ENCODE measurements around the gene MRPL37. TPM values are rescaled to one million over a fixed set of nuclear protein-coding genes. Genes with fewer than 3 reads are reported as not detected.

The MRPL37 gene
- total and polyA plus RNA-seq, 7 donors, result 68.9 to 109 (median 100) TPM

DNA sequence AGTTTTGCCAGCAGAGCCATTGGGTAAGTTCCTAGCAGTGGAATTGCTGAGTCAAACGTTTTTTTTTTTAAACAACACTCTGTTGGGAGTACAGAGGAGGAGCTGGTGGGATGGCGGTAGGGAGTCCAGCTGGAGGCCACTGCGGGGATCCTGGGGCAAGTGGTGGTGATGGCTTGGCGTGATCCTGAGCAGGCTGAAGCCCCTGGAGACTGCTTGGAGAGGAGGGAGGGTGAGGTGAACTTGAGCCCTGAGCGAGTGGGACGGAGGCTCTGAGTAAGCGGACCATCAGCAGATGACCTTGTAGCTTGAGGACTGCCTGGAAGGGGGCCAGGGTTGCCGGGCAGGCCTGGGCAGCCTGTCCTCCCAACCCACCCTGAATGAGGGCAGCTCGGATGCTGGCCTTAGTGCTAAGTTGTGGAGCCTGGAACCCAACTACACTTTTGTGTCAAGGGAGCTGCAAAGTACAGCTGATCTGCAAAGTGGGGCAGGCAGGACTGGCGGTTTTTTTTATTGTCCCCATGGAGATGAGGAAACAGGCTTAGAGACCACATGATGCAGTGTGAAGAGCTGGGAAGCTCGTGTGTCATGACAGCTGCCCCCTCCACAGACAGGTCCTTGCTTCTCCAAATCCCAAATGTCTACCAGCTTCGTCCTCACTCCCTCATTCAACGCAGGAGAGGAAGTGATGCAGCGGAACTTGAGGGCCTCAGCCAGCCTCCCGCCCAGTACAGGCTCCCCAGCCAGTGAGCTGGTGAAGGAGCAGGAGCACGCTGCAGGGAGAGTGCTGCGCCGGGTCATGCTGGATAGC is 20.2 kb downstream of the MRPL37 start:
- 15 to 25% (median 21%) methylated on average over 18 of the region's 18 CpGs for WGBS, 3 donors
- peaks cover 20% of the 10 kb centered on the region for H3K4me1 ChIP-seq
- H3K4me3 ChIP-seq, result no peak overlapping the region
- TF ChIP-seq, protein P1, sequence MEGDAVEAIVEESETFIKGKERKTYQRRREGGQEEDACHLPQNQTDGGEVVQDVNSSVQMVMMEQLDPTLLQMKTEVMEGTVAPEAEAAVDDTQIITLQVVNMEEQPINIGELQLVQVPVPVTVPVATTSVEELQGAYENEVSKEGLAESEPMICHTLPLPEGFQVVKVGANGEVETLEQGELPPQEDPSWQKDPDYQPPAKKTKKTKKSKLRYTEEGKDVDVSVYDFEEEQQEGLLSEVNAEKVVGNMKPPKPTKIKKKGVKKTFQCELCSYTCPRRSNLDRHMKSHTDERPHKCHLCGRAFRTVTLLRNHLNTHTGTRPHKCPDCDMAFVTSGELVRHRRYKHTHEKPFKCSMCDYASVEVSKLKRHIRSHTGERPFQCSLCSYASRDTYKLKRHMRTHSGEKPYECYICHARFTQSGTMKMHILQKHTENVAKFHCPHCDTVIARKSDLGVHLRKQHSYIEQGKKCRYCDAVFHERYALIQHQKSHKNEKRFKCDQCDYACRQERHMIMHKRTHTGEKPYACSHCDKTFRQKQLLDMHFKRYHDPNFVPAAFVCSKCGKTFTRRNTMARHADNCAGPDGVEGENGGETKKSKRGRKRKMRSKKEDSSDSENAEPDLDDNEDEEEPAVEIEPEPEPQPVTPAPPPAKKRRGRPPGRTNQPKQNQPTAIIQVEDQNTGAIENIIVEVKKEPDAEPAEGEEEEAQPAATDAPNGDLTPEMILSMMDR (IDR thresholded peaks at IDR 0.05), result no peak
- H3K27ac ChIP-seq, result peak overlapping the region; percentile 67
- H3K27me3 ChIP-seq (ENCODE audit: insufficient read depth in 3 of 3, low read length in 2 of 3), result no peaks in the 10 kb centered on the region
- peaks cover 0 to 43% of the 10 kb centered on the region in 2 donors for H3K36me3 ChIP-seq (ENCODE audit: insufficient read depth in 1 of 2, low read depth in 1 of 2)
- ATAC-seq, result peak; percentile 82 to 89 (median 86)
- intact Hi-C loops (cut with DNase I), result loop anchor here in 1 of 2 donors (5.0 kb wide), 1 partner anchor 98 kb away; no protein-coding TSS in a partner anchor
- no peaks in the 10 kb centered on the region for H3K9me3 ChIP-seq
- DNase-seq, result peak; percentile 79 to 85

GRCh38 chr1:54221113-54221834 is 21.3 kb downstream of the MRPL37 start:
- Histone ChIP-seq H3K27me3 (ENCODE audit: insufficient read depth in 3 of 3, low read length in 2 of 3) (no peaks in the 10 kb centered on the region), H3K9me3 (no peaks in the 10 kb centered on the region), H3K36me3 (ENCODE audit: insufficient read depth in 1 of 2, low read depth in 1 of 2) (peaks cover 0 to 41% of the 10 kb centered on the region in 2 donors), H3K27ac (peak overlapping the region; percentile 67), H3K4me1 (peaks cover 20% of the 10 kb centered on the region), H3K4me3 (no peak overlapping the region)
- TF ChIP-seq, protein P1 (IDR thresholded peaks at IDR 0.05), result no peak
- no peak for ATAC-seq
- no peak for DNase-seq
- intact Hi-C loops (cut with DNase I), result loop anchor here in 1 of 2 donors (5.0 kb wide), 1 partner anchor 99 kb away; no protein-coding TSS in a partner anchor
- 74 to 86% (median 85%) methylated on average over 12 of the region's 12 CpGs for WGBS, 3 donors

GRCh38 chr1:54221867-54222484 is 22.0 kb downstream of the MRPL37 start:
- DNase-seq (no peak), ATAC-seq (no peak)
- H3K4me1 ChIP-seq, result peaks cover 20% of the 10 kb centered on the region
- H3K4me3 ChIP-seq, result no peak overlapping the region
- peaks cover 0 to 35% of the 10 kb centered on the region in 2 donors for H3K36me3 ChIP-seq (ENCODE audit: insufficient read depth in 1 of 2, low read depth in 1 of 2)
- H3K27me3 ChIP-seq (ENCODE audit: insufficient read depth in 3 of 3, low read length in 2 of 3), result no peaks in the 10 kb centered on the region
- 94 to 95% (median 95%) methylated on average over 7 of the region's 7 CpGs for WGBS, 3 donors
- TF ChIP-seq, protein P1 (IDR thresholded peaks at IDR 0.05), result no peak
- intact Hi-C loops (cut with DNase I), result loop anchor here in 1 of 2 donors (5.0 kb wide), 1 partner anchor 100 kb away; no protein-coding TSS in a partner anchor
- no peak overlapping the region for H3K27ac ChIP-seq
- H3K9me3 ChIP-seq, result no peaks in the 10 kb centered on the region

DNA sequence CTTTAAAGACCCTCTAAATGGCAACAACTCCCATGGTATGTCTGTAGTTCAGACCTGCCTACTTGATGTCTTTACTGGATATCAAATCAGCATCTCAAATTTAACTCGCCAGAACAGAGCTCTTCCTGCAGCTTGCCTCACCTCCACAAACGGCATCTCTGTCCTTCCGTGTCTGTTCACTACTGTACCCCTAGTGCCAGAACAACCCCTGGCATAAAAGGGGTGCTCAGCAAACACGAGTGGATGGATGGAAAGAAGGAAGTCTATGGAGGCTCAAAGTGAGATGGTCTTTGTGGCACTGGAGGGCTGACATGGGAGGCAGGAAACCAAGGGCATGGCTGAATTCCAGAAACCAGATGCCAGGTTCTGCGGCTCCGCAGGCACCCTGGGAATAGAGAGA is 22.7 kb downstream of the MRPL37 start:
- no peaks in the 10 kb centered on the region for H3K9me3 ChIP-seq
- no peaks in the 10 kb centered on the region for H3K27me3 ChIP-seq (ENCODE audit: insufficient read depth in 3 of 3, low read length in 2 of 3)
- intact Hi-C loops (cut with DNase I), result loop anchor here in 1 of 2 donors (5.0 kb wide), 1 partner anchor 100 kb away; no protein-coding TSS in a partner anchor
- H3K4me3 ChIP-seq, result no peak overlapping the region
- no peak for DNase-seq
- TF ChIP-seq, protein P1 (IDR thresholded peaks at IDR 0.05), result no peak
- WGBS, 3 donors, result 59 to 78% (median 62%) methylated on average over 6 of the region's 6 CpGs
- peaks cover 0 to 27% of the 10 kb centered on the region in 2 donors for H3K36me3 ChIP-seq (ENCODE audit: insufficient read depth in 1 of 2, low read depth in 1 of 2)
- H3K4me1 ChIP-seq, result peaks cover 20% of the 10 kb centered on the region
- no peak overlapping the region for H3K27ac ChIP-seq
- no peak for ATAC-seq

Data from psoas muscle (tissue), 8 donors.